GM23338 (cell line): ENCODE measurements around the gene CPNE4. TPM values are rescaled to one million over a fixed set of nuclear protein-coding genes. Genes with fewer than 3 reads are reported as not detected.

ENCODE experiments used
- ATAC-seq: fragments of 200-7000 bp; cut with Tn5 transposase; 3 replicates; pipeline ENCODE4 v1.9.1; 2020
- DNase-seq: peaks from one replicate; pipeline ENCODE4 v3.0.0-alpha.2; 2015; ENCODE audit warnings: low spot score
- H2AFZ ChIP-seq: fragments of 200-600 bp; sonication (generic); 2 replicates; pipeline ENCODE4 v1.8.0; 2016; ENCODE audit warnings: antibody characterized with exemption, mild to moderate bottlenecking, moderate library complexity
- H3F3A ChIP-seq: fragments of 200-600 bp; sonication (generic); replicated peaks from 2 replicates; pipeline ENCODE4 v1.8.0; 2017; ENCODE audit warnings: antibody characterized with exemption, mixed run types, low read depth
- H3K27ac ChIP-seq: fragments of 200-600 bp; sonication (generic); 2 replicates; pipeline ENCODE4 v1.6.1; 2016; ENCODE audit warnings: low read depth
- H3K27me3 ChIP-seq: fragments of 200-600 bp; sonication (generic); 2 replicates; pipeline ENCODE4 v1.8.0; 2016; ENCODE audit warnings: mild to moderate bottlenecking, mixed run types, moderate library complexity; ENCODE audit not compliant: insufficient read depth
- H3K36me3 ChIP-seq: fragments of 200-600 bp; sonication (generic); 2 replicates; pipeline ENCODE4 v1.8.0; 2016; ENCODE audit warnings: mild to moderate bottlenecking; ENCODE audit not compliant: insufficient read depth
- H3K4me1 ChIP-seq: fragments of 200-600 bp; sonication (generic); 2 replicates; pipeline ENCODE4 v1.8.0; 2016; ENCODE audit warnings: mild to moderate bottlenecking, moderate library complexity; ENCODE audit not compliant: insufficient read depth
- H3K4me2 ChIP-seq: fragments of 200-600 bp; sonication (generic); 2 replicates; pipeline ENCODE4 v1.7.1; 2017; ENCODE audit warnings: mixed run types
- H3K4me3 ChIP-seq: fragments of 200-600 bp; sonication (generic); 2 replicates; pipeline ENCODE4 v1.6.1; 2016; ENCODE audit warnings: mixed run types
- H3K79me2 ChIP-seq: fragments of 200-600 bp; sonication (generic); replicated peaks from 2 replicates; pipeline ENCODE4 v1.8.0; 2017; ENCODE audit warnings: mild to moderate bottlenecking; ENCODE audit not compliant: insufficient read depth
- H3K9me2 ChIP-seq: fragments of 200-600 bp; sonication (generic); 2 replicates; pipeline ENCODE4 v1.8.0; 2017; ENCODE audit not compliant: insufficient read depth
- H4K20me1 ChIP-seq: fragments of 200-600 bp; sonication (generic); replicated peaks from 2 replicates; pipeline ENCODE4 v1.8.0; 2017; ENCODE audit warnings: mild to moderate bottlenecking; ENCODE audit not compliant: insufficient read depth
- H3K27ac Mint-ChIP-seq: 2 replicates; pipeline ENCODE4 v1.8.0; 2020; ENCODE audit warnings: inconsistent platforms, mild to moderate bottlenecking, moderate library complexity, mixed read lengths
- H3K27me3 Mint-ChIP-seq: 3 replicates; pipeline ENCODE4 v1.8.0; 2022; ENCODE audit warnings: low read depth, mild to moderate bottlenecking, moderate library complexity, mixed read lengths, inconsistent platforms; ENCODE audit not compliant: insufficient read depth, poor library complexity
- H3K36me3 Mint-ChIP-seq: 3 replicates; pipeline ENCODE4 v1.8.0; 2021; ENCODE audit warnings: low read depth, mild to moderate bottlenecking, inconsistent platforms, moderate library complexity, mixed read lengths
- H3K4me1 Mint-ChIP-seq: 3 replicates; pipeline ENCODE4 v1.8.0; 2020; ENCODE audit warnings: mild to moderate bottlenecking, inconsistent platforms, mixed read lengths
- H3K4me3 Mint-ChIP-seq: 3 replicates; pipeline ENCODE4 v1.8.0; 2021; ENCODE audit warnings: moderate library complexity, mild to moderate bottlenecking, inconsistent platforms, mixed read lengths
- H3K9me3 Mint-ChIP-seq: 3 replicates; pipeline ENCODE4 v1.8.0; 2020; ENCODE audit warnings: moderate library complexity, mild to moderate bottlenecking, inconsistent platforms, mixed read lengths
- EZH2 ChIP-seq: fragments of 200-600 bp; sonication (generic); IDR thresholded peaks from one replicate; pipeline ENCODE4 v1.8.0; 2017; ENCODE audit warnings: antibody characterized with exemption, mild to moderate bottlenecking, low read depth; ENCODE audit not compliant: unreplicated experiment
- NANOG ChIP-seq: IDR thresholded peaks from 2 replicates; pipeline ENCODE4 v1.6.1; 2016; ENCODE audit warnings: antibody characterized with exemption, borderline replicate concordance
- ZNF114 ChIP-seq: fragments of 250-450 bp; sonication (Bioruptor Pico); IDR thresholded peaks from 2 replicates; pipeline ENCODE4 v1.5.0; 2020; ENCODE audit warnings: mild to moderate bottlenecking, moderate library complexity
- polyA plus RNA-seq: library from polyadenylated mRNA; unstranded; fragments of >200 nt; fragmentation: Nextera tagmentation; extraction: Ambion mirVana; gene quantifications from 2 replicates; pipeline ENCODE4 v1.2.1, GENCODE V29; 2016
- total RNA-seq: library from RNA; depleted of rRNA; stranded (reverse); fragments of >200 nt; shearing (Covaris generic); gene quantifications from 2 replicates; pipeline ENCODE4 v1.2.3, GENCODE V29; 2014
- TF ChIP-seq, protein P1 (sequence below): IDR thresholded peaks from 2 replicates; pipeline ENCODE4 v1.6.1; 2016; ENCODE audit warnings: antibody characterized with exemption
- TF ChIP-seq, protein P2 (sequence below): IDR thresholded peaks from one replicate; pipeline ENCODE4 v1.6.1; 2018; ENCODE audit warnings: antibody characterized with exemption; ENCODE audit not compliant: unreplicated experiment

Gene CPNE4
- total and polyA plus RNA-seq, 2 experiments from 2014 or later: 2.0 to 6.5 TPM

DNA sequence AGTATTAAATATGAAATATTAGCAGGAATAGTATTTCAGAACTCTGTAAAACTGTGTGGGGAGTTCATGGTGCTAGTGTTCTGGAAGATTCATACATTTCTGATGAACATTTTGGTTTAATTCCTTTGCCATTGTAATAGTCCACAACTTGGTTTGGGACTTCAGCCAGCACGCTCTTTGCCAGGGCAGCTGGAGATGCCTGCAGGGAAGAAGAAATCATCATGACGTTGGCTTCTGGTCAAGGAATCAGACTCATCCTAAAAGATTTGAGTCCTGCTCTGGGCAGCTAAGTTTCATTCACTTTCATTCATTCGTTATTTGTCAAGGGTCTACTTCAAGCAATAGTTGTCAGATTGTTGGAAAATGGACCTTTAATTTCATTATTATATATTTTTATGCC lies 499.7 kb downstream of the CPNE4 start:
- ATAC-seq: no peak
- H3K4me3 Mint-ChIP-seq: no peak overlapping the region
- H3K4me1 ChIP-seq: peaks cover 18% of the 10 kb centered on the region

DNA sequence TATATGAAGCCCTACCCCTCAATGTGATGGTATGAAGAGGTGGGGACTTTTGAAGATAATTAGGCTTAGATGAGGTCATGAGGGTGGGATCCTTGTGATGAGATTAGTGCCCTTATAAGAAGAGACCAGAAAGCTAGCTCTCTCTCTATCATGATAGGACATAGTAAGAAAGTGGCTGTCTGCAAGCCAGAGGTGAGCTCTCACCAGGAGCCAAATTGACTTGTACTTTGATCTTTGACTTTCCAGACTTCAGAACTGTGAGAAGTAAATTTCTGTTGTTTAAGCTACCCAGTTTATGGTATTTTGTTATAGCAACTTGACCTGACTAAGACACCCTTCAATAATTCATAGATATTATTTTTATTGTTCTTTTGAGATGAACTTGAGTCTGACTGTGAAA lies 502.2 kb downstream of the CPNE4 start:
- H3K27ac Mint-ChIP-seq: no peak overlapping the region
- DNase-seq (no peak), ATAC-seq (no peak)
- H3F3A ChIP-seq: no peaks in the 10 kb centered on the region
- H3K79me2 ChIP-seq: no peaks in the 10 kb centered on the region
- TF ChIP-seq EZH2: no peak
- H3K27me3 Mint-ChIP-seq: peaks cover 2% of the 10 kb centered on the region
- H3K4me2 ChIP-seq: no peak overlapping the region
- peaks cover 21% of the 10 kb centered on the region for H3K4me1 Mint-ChIP-seq
- no peak overlapping the region for H3K4me3 ChIP-seq
- H3K36me3 Mint-ChIP-seq: no peaks in the 10 kb centered on the region
- no peak overlapping the region for H2AFZ ChIP-seq
- no peaks in the 10 kb centered on the region for H3K9me3 Mint-ChIP-seq
- H3K4me3 Mint-ChIP-seq: no peak overlapping the region
- H3K4me1 ChIP-seq: peaks cover 18% of the 10 kb centered on the region
- H3K9me2 ChIP-seq: no peaks in the 10 kb centered on the region
- H3K27me3 ChIP-seq: no peaks in the 10 kb centered on the region
- no peaks in the 10 kb centered on the region for H4K20me1 ChIP-seq
- no peak overlapping the region for H3K27ac ChIP-seq
- no peaks in the 10 kb centered on the region for H3K36me3 ChIP-seq

More for the DNA sequence above, 499.7 kb downstream of the CPNE4 start:
- Histone ChIP-seq H3K27ac (no peak overlapping the region), H3F3A (no peaks in the 10 kb centered on the region), H3K4me3 (no peak overlapping the region; the same call in 1 of the 2 replicates), H3K79me2 (no peaks in the 10 kb centered on the region), H4K20me1 (no peaks in the 10 kb centered on the region), H3K36me3 (no peaks in the 10 kb centered on the region), H3K9me2 (0 out of 2 replicates have a peak, but pooled peaks cover 4% of the 10 kb centered on the region), H3K4me2 (peak overlapping the region; percentile 71), H3K27me3 (no peaks in the 10 kb centered on the region), H2AFZ (no peak overlapping the region)
- H3K36me3 Mint-ChIP-seq: no peaks in the 10 kb centered on the region
- TF ChIP-seq, protein P1, sequence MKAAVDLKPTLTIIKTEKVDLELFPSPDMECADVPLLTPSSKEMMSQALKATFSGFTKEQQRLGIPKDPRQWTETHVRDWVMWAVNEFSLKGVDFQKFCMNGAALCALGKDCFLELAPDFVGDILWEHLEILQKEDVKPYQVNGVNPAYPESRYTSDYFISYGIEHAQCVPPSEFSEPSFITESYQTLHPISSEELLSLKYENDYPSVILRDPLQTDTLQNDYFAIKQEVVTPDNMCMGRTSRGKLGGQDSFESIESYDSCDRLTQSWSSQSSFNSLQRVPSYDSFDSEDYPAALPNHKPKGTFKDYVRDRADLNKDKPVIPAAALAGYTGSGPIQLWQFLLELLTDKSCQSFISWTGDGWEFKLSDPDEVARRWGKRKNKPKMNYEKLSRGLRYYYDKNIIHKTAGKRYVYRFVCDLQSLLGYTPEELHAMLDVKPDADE: no peak
- TF ChIP-seq NANOG (no peak), ZNF114 (CRISPR knock-in tag) (no peak)
- no peaks in the 10 kb centered on the region for H3K9me3 Mint-ChIP-seq
- no peak overlapping the region for H3K27ac Mint-ChIP-seq
- no peak for DNase-seq
- H3K27me3 Mint-ChIP-seq: no peaks in the 10 kb centered on the region
- H3K4me1 Mint-ChIP-seq: peaks cover 21% of the 10 kb centered on the region

DNA sequence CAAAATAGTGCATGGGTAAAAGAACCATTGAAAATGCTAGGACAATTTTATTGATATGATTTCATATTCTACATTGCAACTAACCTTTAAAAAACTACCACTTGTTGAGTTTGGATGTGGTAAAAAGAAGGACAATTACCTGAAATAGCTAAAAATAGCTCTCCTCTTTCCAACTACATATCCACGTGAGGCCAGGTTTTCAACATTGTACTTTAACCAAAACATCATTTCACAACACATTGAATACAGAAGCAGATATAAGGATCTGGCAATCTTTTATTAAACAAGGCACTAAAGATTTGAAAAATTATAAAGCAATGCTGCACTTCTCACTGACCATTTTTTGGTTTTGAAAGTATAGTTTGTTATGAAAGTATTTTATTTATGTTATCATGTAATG lies 504.0 kb downstream of the CPNE4 start:
- Histone ChIP-seq H3K9me2 (0 out of 2 replicates have a peak, but pooled peaks cover 3% of the 10 kb centered on the region), H3F3A (no peaks in the 10 kb centered on the region), H3K36me3 (no peaks in the 10 kb centered on the region), H3K4me3 (no peak overlapping the region), H3K27ac (no peak overlapping the region), H2AFZ (no peak overlapping the region), H3K79me2 (no peaks in the 10 kb centered on the region), H4K20me1 (no peaks in the 10 kb centered on the region), H3K4me1 (peaks cover 14% of the 10 kb centered on the region), H3K4me2 (no peak overlapping the region), H3K27me3 (no peaks in the 10 kb centered on the region)
- H3K27ac Mint-ChIP-seq: no peak overlapping the region
- no peaks in the 10 kb centered on the region for H3K36me3 Mint-ChIP-seq
- DNase-seq (no peak), ATAC-seq (no peak)
- H3K9me3 Mint-ChIP-seq: no peaks in the 10 kb centered on the region
- no peak overlapping the region for H3K4me3 Mint-ChIP-seq
- peaks cover 16% of the 10 kb centered on the region for H3K4me1 Mint-ChIP-seq
- TF ChIP-seq, protein P2, sequence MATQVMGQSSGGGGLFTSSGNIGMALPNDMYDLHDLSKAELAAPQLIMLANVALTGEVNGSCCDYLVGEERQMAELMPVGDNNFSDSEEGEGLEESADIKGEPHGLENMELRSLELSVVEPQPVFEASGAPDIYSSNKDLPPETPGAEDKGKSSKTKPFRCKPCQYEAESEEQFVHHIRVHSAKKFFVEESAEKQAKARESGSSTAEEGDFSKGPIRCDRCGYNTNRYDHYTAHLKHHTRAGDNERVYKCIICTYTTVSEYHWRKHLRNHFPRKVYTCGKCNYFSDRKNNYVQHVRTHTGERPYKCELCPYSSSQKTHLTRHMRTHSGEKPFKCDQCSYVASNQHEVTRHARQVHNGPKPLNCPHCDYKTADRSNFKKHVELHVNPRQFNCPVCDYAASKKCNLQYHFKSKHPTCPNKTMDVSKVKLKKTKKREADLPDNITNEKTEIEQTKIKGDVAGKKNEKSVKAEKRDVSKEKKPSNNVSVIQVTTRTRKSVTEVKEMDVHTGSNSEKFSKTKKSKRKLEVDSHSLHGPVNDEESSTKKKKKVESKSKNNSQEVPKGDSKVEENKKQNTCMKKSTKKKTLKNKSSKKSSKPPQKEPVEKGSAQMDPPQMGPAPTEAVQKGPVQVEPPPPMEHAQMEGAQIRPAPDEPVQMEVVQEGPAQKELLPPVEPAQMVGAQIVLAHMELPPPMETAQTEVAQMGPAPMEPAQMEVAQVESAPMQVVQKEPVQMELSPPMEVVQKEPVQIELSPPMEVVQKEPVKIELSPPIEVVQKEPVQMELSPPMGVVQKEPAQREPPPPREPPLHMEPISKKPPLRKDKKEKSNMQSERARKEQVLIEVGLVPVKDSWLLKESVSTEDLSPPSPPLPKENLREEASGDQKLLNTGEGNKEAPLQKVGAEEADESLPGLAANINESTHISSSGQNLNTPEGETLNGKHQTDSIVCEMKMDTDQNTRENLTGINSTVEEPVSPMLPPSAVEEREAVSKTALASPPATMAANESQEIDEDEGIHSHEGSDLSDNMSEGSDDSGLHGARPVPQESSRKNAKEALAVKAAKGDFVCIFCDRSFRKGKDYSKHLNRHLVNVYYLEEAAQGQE: no peak
- TF ChIP-seq, protein P1: no peak
- H3K27me3 Mint-ChIP-seq: peaks cover 2% of the 10 kb centered on the region
